H1 (cell line): Measurements from ENCODE around the gene PLXDC2. TPM values are rescaled to one million over a fixed set of nuclear protein-coding genes. Genes with fewer than 3 reads are reported as not detected.

Experiments
- CHD7 ChIP-seq: fragments of 300-600 bp; sonication (generic); IDR thresholded peaks from 2 replicates; pipeline ENCODE4 v1.7.1; 2012; ENCODE audit warnings: low read length, moderate library complexity, mild to moderate bottlenecking, inconsistent platforms; ENCODE audit not compliant: insufficient replicate concordance
- CREB1 ChIP-seq: IDR thresholded peaks from 2 replicates; pipeline ENCODE4 v1.6.1; 2012; ENCODE audit warnings: inconsistent platforms
- HDAC2 ChIP-seq, 2 experiments: fragments of 300-600 bp in 1 of 2; sonication (generic) in 1 of 2; IDR thresholded peaks; 2 replicates each; pipeline ENCODE4 v1.6.1; 2011 to 2012; ENCODE audit warnings: low read depth in 2 of 2, low read length in 2 of 2, mild to moderate bottlenecking in 2 of 2, moderate library complexity in 2 of 2, borderline replicate concordance in 1 of 2, inconsistent platforms in 1 of 2
- JUND ChIP-seq: IDR thresholded peaks from 2 replicates; pipeline ENCODE4 v1.6.1; 2011; ENCODE audit warnings: mild to moderate bottlenecking, improper control_type of control experiment, low read length
- NRF1 ChIP-seq: IDR thresholded peaks from 2 replicates; pipeline ENCODE4 v1.6.1; 2011; ENCODE audit warnings: mild to moderate bottlenecking, low read depth, low read length, improper control_type of control experiment
- polyA plus RNA-seq, 7 experiments: library from polyadenylated mRNA; depleted of rRNA in 3 of 7; stranded (reverse) in 5 of 7; unstranded in 2 of 7; fragments of >200 nt in 5 of 7; fragments of 200-250 nt in 2 of 7; gene quantifications; 1 replicate in 5 of 7; 2 replicates in 1 of 7; 4 replicates in 1 of 7; pipeline versions ENCODE4 v1.2.1 to v1.2.3, GENCODE V29; 2011 to 2013; ENCODE audit warnings: missing spikeins in 2 of 7, mixed read lengths in 2 of 7
- total RNA-seq: library from RNA; stranded (reverse); fragmentation: NEBNext Ultra II Directional; extraction: Animal tissue kit (Norgen Biotek cat#: 25700); gene quantifications from 2 replicates; pipeline ENCODE4 v1.2.1, GENCODE V29; 2021

PLXDC2 gene
- total and polyA plus RNA-seq, 2 of the 8 experiments (the other 6 are each of a cell fraction or from before 2014, with no cell fraction given): 23.0 to 40.5 TPM

- TF ChIP-seq CHD7 (no peak), NRF1 (no peak), JUND (no peak), HDAC2 (IDR thresholded peaks at IDR 0.05; ENCODE audit: borderline replicate concordance in 1 of 2, low read depth in 2 of 2, low read length in 2 of 2) (no peak), CREB1 (no peak)
Observed at GRCh38 chr10:19998482-19998881, 182.2 kb downstream of the PLXDC2 start (continued).
